T-cell (primary cell): Measurements from ENCODE around the gene TFCP2L1. TPM values are rescaled to one million over a fixed set of nuclear protein-coding genes. Genes with fewer than 3 reads are reported as not detected.
"Not testable (repeated sequence)": the region's sequence is repeated elsewhere in the genome, so short reads cannot be mapped to it uniquely, and the experiment has no call there.

Experiments used
- ATAC-seq, 4 experiments: fragments of 200-7000 bp in 3 of 4; fragments of 150-1000 bp in 1 of 4; cut with Tn5 transposase; replicated peaks in 1 of 4; 1 replicate in 3 of 4; 2 replicates in 1 of 4; pipeline ENCODE4 v1.10.0; 2021; ENCODE audit warnings: moderate library complexity in 3 of 4, mild to moderate bottlenecking in 2 of 4, moderate number of reproducible peaks in 1 of 4
- CTCF ChIA-PET, 2 donors: fragments of 300-600 bp; sonication (Branson Sonifier 250); formaldehyde crosslinking; loops; one replicate each; lab custom pipeline; 2022; ENCODE audit warnings: antibody characterized with exemption in 2 of 2; lab: Charles Lee
- POLR2A ChIA-PET, 2 donors: fragments of 300-600 bp; sonication (Branson Sonifier 250); formaldehyde crosslinking; loops; one replicate each; lab custom pipeline; 2022; ENCODE audit warnings: antibody characterized with exemption in 2 of 2; lab: Charles Lee
- DNase-seq, 35 experiments: peaks; one replicate each; pipeline versions ENCODE4 v3.0.0 to v3.0.0-alpha.2; 2013 to 2023
- H3K27ac ChIP-seq: one replicate; pipeline ENCODE4 v1.5.1; 2013; ENCODE audit warnings: low read length
- H3K27me3 ChIP-seq, 2 experiments: replicated peaks in 1 of 2; 1 replicate in 1 of 2; 2 replicates in 1 of 2; pipeline versions ENCODE4 v1.6.1 to v1.7.0; 2013; ENCODE audit warnings: low read length in 1 of 2, mixed read lengths in 1 of 2; ENCODE audit not compliant: control insufficient read depth in 2 of 2, insufficient read depth in 2 of 2; ENCODE audit errors: extremely low read depth in 1 of 2
- H3K36me3 ChIP-seq, 2 donors: 1 replicate in 1 of 2; 2 replicates in 1 of 2; pipeline versions ENCODE4 v1.6.1 to v1.7.0; 2013; ENCODE audit warnings: low read length in 1 of 2; ENCODE audit not compliant: control insufficient read depth in 2 of 2, insufficient read depth in 1 of 2; ENCODE audit errors: extremely low read depth in 1 of 2
- H3K4me1 ChIP-seq, 2 experiments: 1 replicate in 1 of 2; 2 replicates in 1 of 2; pipeline versions ENCODE4 v1.6.1 to v1.7.0; 2013; ENCODE audit warnings: low read length in 2 of 2, mixed read lengths in 1 of 2; ENCODE audit not compliant: insufficient read depth in 2 of 2, control insufficient read depth in 1 of 2; ENCODE audit errors: extremely low read depth in 1 of 2
- H3K4me3 ChIP-seq, 2 donors: 1 replicate in 1 of 2; 2 replicates in 1 of 2; pipeline versions ENCODE4 v1.5.1 to v1.7.0; 2013; ENCODE audit warnings: mild to moderate bottlenecking in 2 of 2, low read length in 1 of 2, moderate library complexity in 1 of 2; ENCODE audit not compliant: control insufficient read depth in 1 of 2; ENCODE audit errors: extremely low read depth in 1 of 2
- H3K9me3 ChIP-seq: 2 replicates; pipeline ENCODE4 v1.7.0; 2013
- H3K27ac Mint-ChIP-seq, 2 donors: one replicate each; pipeline ENCODE4 v1.8.0; 2020 to 2021; ENCODE audit warnings: mild to moderate bottlenecking in 2 of 2, mixed read lengths in 2 of 2
- H3K27me3 Mint-ChIP-seq, 2 donors: one replicate each; pipeline ENCODE4 v1.8.0; 2021 to 2022; ENCODE audit warnings: mixed read lengths in 2 of 2
- H3K36me3 Mint-ChIP-seq: one replicate; pipeline ENCODE4 v1.8.0; 2021; ENCODE audit warnings: mixed read lengths
- H3K4me1 Mint-ChIP-seq, 3 donors: one replicate each; pipeline ENCODE4 v1.8.0; 2020 to 2022; ENCODE audit warnings: mixed read lengths in 3 of 3, mild to moderate bottlenecking in 1 of 3
- H3K4me3 Mint-ChIP-seq, 3 donors: one replicate each; pipeline ENCODE4 v1.8.0; 2020 to 2022; ENCODE audit warnings: mild to moderate bottlenecking in 3 of 3, mixed read lengths in 3 of 3, moderate library complexity in 3 of 3
- H3K9me3 Mint-ChIP-seq, 3 donors: one replicate each; pipeline ENCODE4 v1.8.0; 2020 to 2022; ENCODE audit warnings: mixed read lengths in 3 of 3
- WGBS: methylation state at CpG from one replicate; pipeline ENCODE4 v1.1.5; 2013; ENCODE audit warnings: missing lambda C conversion rate; ENCODE audit not compliant: insufficient coverage; 5-methylcytosine and 5-hydroxymethylcytosine counted together
- total RNA-seq, 35 experiments: library from RNA in 6 of 35; stranded (reverse) in 6 of 35; fragments of 120-200 nt in 1 of 35; gene quantifications; one replicate each; pipeline versions ENCODE4 v1.2.1 to v1.2.4 and lab custom pipeline; 2013 to 2026

TFCP2L1 gene
- total RNA-seq, 5 donors from 2014 or later (not counting 1 experiment from before 2014, with no cell fraction given) = 0.18 to 1.0 (median 0.70) TPM

DNA sequence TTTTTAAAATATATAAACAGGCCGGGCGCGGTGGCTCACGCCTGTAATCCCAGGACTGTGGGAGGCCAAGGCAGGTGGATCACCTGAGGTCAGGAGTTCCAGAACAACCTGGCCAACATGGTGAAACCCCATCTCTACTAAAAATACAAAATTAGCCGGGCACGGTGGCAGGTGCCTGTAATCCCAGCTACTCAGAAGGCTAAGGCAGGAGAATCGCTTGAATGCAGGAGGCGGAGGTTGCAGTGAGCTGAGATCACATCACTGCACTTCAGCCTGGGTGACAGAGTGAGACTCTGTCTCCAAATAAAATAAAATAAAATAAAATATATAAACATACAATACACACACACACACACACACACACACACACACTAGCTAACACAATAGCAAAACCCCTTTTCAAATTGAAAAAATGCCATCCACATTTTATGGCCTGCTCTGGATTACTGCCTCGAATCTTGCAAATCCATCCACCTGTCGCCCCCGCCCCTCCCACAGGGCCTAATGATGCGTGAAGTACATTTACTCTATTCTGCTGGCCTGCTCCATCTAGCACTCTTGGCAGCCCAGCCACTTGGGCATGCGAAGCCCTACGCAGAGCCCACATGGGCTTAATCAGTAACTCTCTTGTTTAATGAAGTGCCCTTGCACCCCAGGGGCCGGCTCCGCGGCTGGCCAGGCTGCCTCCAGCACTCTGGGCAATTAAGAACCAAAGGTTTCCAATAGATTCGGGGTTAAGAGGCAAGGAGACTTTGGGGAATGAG lies 57.4 kb downstream of the TFCP2L1 start:
- H3K27me3 ChIP-seq, H3K27ac ChIP-seq, H3K4me1 Mint-ChIP-seq, H3K4me3 ChIP-seq, H3K27me3 Mint-ChIP-seq, H3K4me1 ChIP-seq, POLR2A ChIA-PET, H3K36me3 ChIP-seq, ATAC-seq, DNase-seq, H3K36me3 Mint-ChIP-seq, CTCF ChIA-PET, H3K9me3 Mint-ChIP-seq, H3K4me3 Mint-ChIP-seq, H3K27ac Mint-ChIP-seq, H3K9me3 ChIP-seq: not testable (repeated sequence)
- 86% methylated on average over 10 of the region's 18 CpGs for WGBS

DNA sequence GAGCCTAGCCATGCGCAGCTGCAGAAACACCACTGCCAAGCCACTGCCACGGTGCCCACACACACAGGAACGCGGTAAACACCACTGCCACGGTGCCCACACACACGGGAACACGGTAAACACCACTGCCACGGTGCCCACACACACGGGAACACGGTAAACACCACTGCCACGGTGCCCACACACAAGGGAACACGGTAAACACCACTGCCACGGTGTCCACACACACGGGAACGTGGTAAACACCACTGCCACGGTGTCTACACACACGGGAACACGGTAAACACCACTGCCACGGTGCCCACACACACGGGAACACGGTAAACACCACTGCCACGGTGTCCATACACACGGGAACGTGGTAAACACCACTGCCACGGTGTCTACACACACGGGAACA lies 59.3 kb downstream of the TFCP2L1 start:
- DNase-seq, H3K9me3 Mint-ChIP-seq, H3K27ac ChIP-seq, H3K36me3 Mint-ChIP-seq, H3K36me3 ChIP-seq, POLR2A ChIA-PET, H3K27ac Mint-ChIP-seq, H3K4me3 ChIP-seq, H3K9me3 ChIP-seq, H3K4me1 Mint-ChIP-seq, H3K4me1 ChIP-seq, H3K27me3 Mint-ChIP-seq, CTCF ChIA-PET, ATAC-seq, H3K27me3 ChIP-seq, H3K4me3 Mint-ChIP-seq: not testable (repeated sequence)
- 80% methylated on average over 18 of the region's 26 CpGs for WGBS

DNA sequence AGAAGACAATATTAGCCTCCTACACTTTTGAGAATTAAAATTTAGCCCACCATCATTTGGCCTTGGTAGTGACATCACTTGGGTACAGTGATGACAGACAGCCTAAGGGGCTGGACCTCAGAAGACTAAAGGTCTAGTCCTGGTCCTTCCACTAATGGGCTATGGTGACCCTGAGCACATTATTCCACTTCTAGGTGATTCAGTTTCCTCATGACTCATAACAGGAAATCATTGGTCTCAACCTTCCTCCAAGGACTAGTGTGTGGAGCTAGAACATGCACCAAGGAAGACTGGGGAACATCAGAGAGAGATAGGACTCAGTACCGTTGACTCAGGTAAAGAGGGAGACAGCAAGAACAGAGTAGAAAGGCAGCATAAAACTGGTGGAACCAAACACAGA lies 64.0 kb downstream of the TFCP2L1 start:
- no peak overlapping the region for H3K4me3 ChIP-seq
- no peak overlapping the region for H3K27ac ChIP-seq
- no peaks in the 10 kb centered on the region for H3K9me3 ChIP-seq
- no peak for DNase-seq
- Mint-ChIP-seq H3K9me3 (no peaks in the 10 kb centered on the region), H3K4me3 (no peak overlapping the region), H3K27me3 (no peaks in the 10 kb centered on the region), H3K27ac (no peak overlapping the region), H3K36me3 (no peaks in the 10 kb centered on the region), H3K4me1 (no peaks in the 10 kb centered on the region)
- ATAC-seq = no peak
- H3K4me1 ChIP-seq = no peaks in the 10 kb centered on the region
- no peaks in the 10 kb centered on the region for H3K36me3 ChIP-seq
- CTCF ChIA-PET = no interaction called here
- POLR2A ChIA-PET = no interaction called here
- H3K27me3 ChIP-seq = peaks cover 0 to 2% of the 10 kb centered on the region in 2 experiments
- WGBS = no CpG with 5 or more reads among the region's 1 CpG

DNA sequence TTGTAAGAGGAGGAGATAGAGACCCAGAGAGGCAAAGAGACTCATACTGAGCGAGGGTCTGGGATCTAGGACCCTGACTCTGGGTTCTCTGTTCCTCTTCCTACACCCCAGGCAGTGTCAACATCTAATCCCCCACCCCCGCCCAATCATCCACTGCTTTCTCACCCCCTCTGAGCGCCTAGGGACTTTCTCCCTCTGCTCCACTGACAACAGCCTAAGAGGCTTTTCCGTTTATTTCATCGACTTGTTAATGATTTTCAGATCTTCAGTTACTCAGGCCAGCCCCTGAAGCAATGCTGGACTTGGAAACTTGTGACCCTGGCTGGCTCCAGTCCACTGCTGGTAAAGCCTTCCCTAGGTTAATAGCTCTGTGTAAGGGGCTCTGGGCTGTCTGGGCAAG lies 65.1 kb downstream of the TFCP2L1 start:
- 64% methylated on average over 5 of the region's 5 CpGs for WGBS
- Mint-ChIP-seq H3K4me3 (no peak overlapping the region), H3K27ac (no peak overlapping the region), H3K36me3 (no peaks in the 10 kb centered on the region), H3K9me3 (no peaks in the 10 kb centered on the region), H3K4me1 (no peaks in the 10 kb centered on the region), H3K27me3 (no peaks in the 10 kb centered on the region)
- Histone ChIP-seq H3K27me3 (peaks cover 0 to 2% of the 10 kb centered on the region in 2 experiments), H3K4me3 (no peak overlapping the region), H3K4me1 (no peaks in the 10 kb centered on the region), H3K27ac (no peak overlapping the region), H3K9me3 (no peaks in the 10 kb centered on the region), H3K36me3 (no peaks in the 10 kb centered on the region)
- ChIA-PET CTCF (no interaction called here), POLR2A (no interaction called here)
- DNase-seq (no peak), ATAC-seq (no peak)

DNA sequence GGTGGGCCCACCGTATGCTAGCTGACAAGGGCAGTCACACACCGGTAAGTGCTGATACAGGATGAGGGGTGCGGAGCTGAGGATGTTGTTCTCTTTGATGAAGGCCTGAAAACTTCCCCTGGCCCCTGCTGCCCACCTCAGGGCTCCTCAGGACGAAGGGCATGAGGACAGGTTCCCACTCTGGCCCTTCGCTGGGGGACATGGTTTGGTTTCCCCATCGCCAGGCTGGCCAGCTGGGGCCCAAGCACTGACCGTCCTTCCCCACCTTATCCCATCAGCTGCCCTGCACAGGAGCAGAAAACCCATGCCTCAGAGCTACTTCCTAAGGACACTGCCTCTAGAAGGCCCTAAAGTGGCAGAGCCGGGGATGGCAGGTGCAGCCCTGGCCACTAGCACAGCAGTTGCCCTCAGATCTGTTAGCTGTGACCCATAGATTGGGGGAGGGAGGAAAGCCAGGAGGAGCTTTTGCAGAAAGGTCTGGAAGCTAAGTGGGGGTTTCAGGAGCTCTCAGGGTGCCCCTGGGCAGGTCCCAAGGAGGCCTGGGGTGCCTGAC lies 66.5 kb downstream of the TFCP2L1 start:
- no peaks in the 10 kb centered on the region for H3K4me1 Mint-ChIP-seq
- H3K27me3 ChIP-seq = peaks cover 0 to 7% of the 10 kb centered on the region in 2 experiments
- ATAC-seq (no peak), DNase-seq (no peak)
- H3K4me3 Mint-ChIP-seq = no peak overlapping the region
- ChIA-PET POLR2A (no interaction called here), CTCF (no interaction called here)
- no peaks in the 10 kb centered on the region for H3K4me1 ChIP-seq
- no peak overlapping the region for H3K4me3 ChIP-seq
- no peaks in the 10 kb centered on the region for H3K9me3 Mint-ChIP-seq
- H3K27me3 Mint-ChIP-seq = no peaks in the 10 kb centered on the region
- no peaks in the 10 kb centered on the region for H3K36me3 ChIP-seq
- WGBS = 85% methylated on average over 5 of the region's 8 CpGs
- no peaks in the 10 kb centered on the region for H3K9me3 ChIP-seq
- no peaks in the 10 kb centered on the region for H3K36me3 Mint-ChIP-seq
- no peak overlapping the region for H3K27ac Mint-ChIP-seq
- H3K27ac ChIP-seq = no peak overlapping the region

DNA sequence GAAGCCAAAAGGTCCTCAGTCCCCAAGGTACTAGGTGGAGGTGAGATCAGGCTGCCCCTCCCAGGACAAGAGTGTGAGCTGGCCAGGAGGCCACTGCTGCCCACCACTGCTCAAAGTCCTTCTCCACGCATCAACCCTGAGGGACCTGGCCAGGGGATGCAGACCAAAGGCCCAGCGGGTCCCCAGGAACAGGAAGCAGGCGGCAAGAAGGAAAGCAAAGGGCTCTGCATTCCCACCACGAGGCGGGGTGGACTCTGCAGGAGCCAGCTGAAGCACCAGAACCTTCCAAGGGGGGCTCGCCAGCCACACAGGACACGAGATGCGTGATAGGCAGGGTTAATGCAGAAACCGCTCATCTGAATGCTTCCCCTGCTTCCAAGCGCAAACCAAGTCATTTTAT lies 67.4 kb downstream of the TFCP2L1 start:
- Mint-ChIP-seq H3K27ac (no peak overlapping the region), H3K9me3 (no peaks in the 10 kb centered on the region), H3K27me3 (no peaks in the 10 kb centered on the region), H3K4me1 (no peaks in the 10 kb centered on the region), H3K36me3 (no peaks in the 10 kb centered on the region), H3K4me3 (no peak overlapping the region)
- no peak overlapping the region for H3K4me3 ChIP-seq
- H3K36me3 ChIP-seq = no peaks in the 10 kb centered on the region
- WGBS = 77% methylated on average over 6 of the region's 10 CpGs
- H3K27ac ChIP-seq = no peak overlapping the region
- no peaks in the 10 kb centered on the region for H3K9me3 ChIP-seq
- no peak for ATAC-seq
- H3K4me1 ChIP-seq = no peaks in the 10 kb centered on the region
- CTCF ChIA-PET = no interaction called here
- peaks cover 0 to 9% of the 10 kb centered on the region in 2 experiments for H3K27me3 ChIP-seq
- DNase-seq = no peak
- POLR2A ChIA-PET = no interaction called here
